ENCODE data around the gene DGLUCY. TPM values are rescaled to one million over a fixed set of nuclear protein-coding genes. Genes with fewer than 3 reads are reported as not detected.

DGLUCY gene
- total RNA-seq, 1 experiment from 2014 or later, result 67.0 TPM

- intact Hi-C loops (cut with micrococcal nuclease), result no loop called here
- Histone ChIP-seq H3K27me3 (ENCODE audit: insufficient read depth, low read length) (no peaks in the 10 kb centered on the region), H3K9ac (ENCODE audit: low read length) (no peak overlapping the region), H3K4me1 (ENCODE audit: control insufficient read depth in 1 of 2, insufficient read depth in 2 of 2, low read length in 2 of 2) (peaks cover 4 to 30% of the 10 kb centered on the region in 2 experiments; a peak in 3 of 4 replicates), H3K9me3 (ENCODE audit: control insufficient read depth in 1 of 2, insufficient read depth in 1 of 2, low read depth in 1 of 2, low read length in 2 of 2) (no peaks in the 10 kb centered on the region), H3K4me3 (replicated peaks in 1 of 2; ENCODE audit: low read depth in 1 of 2, low read length in 2 of 2) (no peak overlapping the region), H2AFZ (ENCODE audit: low read depth, low read length, poor library complexity, severe bottlenecking) (no peak overlapping the region), H3K9me2 (ENCODE audit: insufficient read depth) (no peaks in the 10 kb centered on the region), H3K27ac (ENCODE audit: low read depth, low read length) (no peak overlapping the region), H3K79me2 (ENCODE audit: insufficient read depth, low read length) (peaks cover 20% of the 10 kb centered on the region), H3K4me2 (ENCODE audit: low read length) (no peak overlapping the region), H3K36me3 (ENCODE audit: control insufficient read depth in 1 of 2, insufficient read depth in 2 of 2, low read length in 2 of 2) (peaks cover 0 to 6% of the 10 kb centered on the region in 2 experiments; a peak in 2 of 4 replicates), H4K20me1 (ENCODE audit: insufficient read depth) (no peaks in the 10 kb centered on the region)
- ChIA-PET CTCF (interaction anchor here (0.7 kb wide), 1 partner anchor 239 kb away, joined by 5 read pairs; no protein-coding TSS in a partner anchor), POLR2A (no interaction called here), RAD21 (ENCODE audit: low non-redundant PET in 1 of 2, low total read pairs in 2 of 2, uncharacterized antibody in 2 of 2, unreplicated experiment in 2 of 2) (no interaction called here)
- DNase-seq (ENCODE audit: low read depth, low spot score) (no peak), ATAC-seq (no peak)
- BruUV-seq (replicated peaks), result no TSS peak
- no peak for TF ChIP-seq POLR2A (IDR thresholded peaks at IDR 0.05; ENCODE audit: borderline replicate concordance, extremely low read depth, insufficient read depth, insufficient read length)
- no peak for TF ChIP-seq CTCF (IDR thresholded peaks at IDR 0.05 in 2 of 3, conservative IDR thresholded peaks at IDR 0.05 in 1 of 3; ENCODE audit: borderline replicate concordance in 1 of 3, insufficient read depth in 1 of 3, low read depth in 2 of 3, low read length in 2 of 3)
- no peak for TF ChIP-seq SRF (IDR thresholded peaks at IDR 0.05; ENCODE audit: low read depth)
- no peak for TF ChIP-seq YY1 (IDR thresholded peaks at IDR 0.05; ENCODE audit: extremely low read depth, insufficient replicate concordance, low read depth, low read length)
- TF ChIP-seq TCF7L2 (IDR thresholded peaks at IDR 0.05; ENCODE audit: borderline replicate concordance, extremely low read depth, insufficient read depth, insufficient read length), result no peak
- no peak for TF ChIP-seq POLR2AphosphoS5 (IDR thresholded peaks at IDR 0.05; ENCODE audit: low read depth, low read length)
Observed at GRCh38 chr14:91142214-91142668, 28.4 kb downstream of the DGLUCY start.

- ChIA-PET CTCF (no interaction called here), POLR2A (no interaction called here), RAD21 (ENCODE audit: low non-redundant PET in 1 of 2, low total read pairs in 2 of 2, uncharacterized antibody in 2 of 2, unreplicated experiment in 2 of 2) (no interaction called here)
- Histone ChIP-seq H2AFZ (ENCODE audit: low read depth, low read length, poor library complexity, severe bottlenecking) (no peak overlapping the region), H4K20me1 (ENCODE audit: insufficient read depth) (no peaks in the 10 kb centered on the region), H3K27me3 (ENCODE audit: insufficient read depth, low read length) (no peaks in the 10 kb centered on the region), H3K9me3 (ENCODE audit: control insufficient read depth in 1 of 2, insufficient read depth in 1 of 2, low read depth in 1 of 2, low read length in 2 of 2) (no peaks in the 10 kb centered on the region), H3K4me1 (ENCODE audit: control insufficient read depth in 1 of 2, insufficient read depth in 2 of 2, low read length in 2 of 2) (peaks cover 4 to 21% of the 10 kb centered on the region in 2 experiments; a peak in 3 of 4 replicates), H3K36me3 (ENCODE audit: control insufficient read depth in 1 of 2, insufficient read depth in 2 of 2, low read length in 2 of 2) (peaks cover 0 to 10% of the 10 kb centered on the region in 2 experiments; a peak in 2 of 4 replicates), H3K9me2 (ENCODE audit: insufficient read depth) (no peaks in the 10 kb centered on the region), H3K4me2 (ENCODE audit: low read length) (no peak overlapping the region), H3K4me3 (replicated peaks in 1 of 2; ENCODE audit: low read depth in 1 of 2, low read length in 2 of 2) (no peak overlapping the region), H3K79me2 (ENCODE audit: insufficient read depth, low read length) (peaks cover 13% of the 10 kb centered on the region; the same call in 1 of the 2 replicates), H3K27ac (ENCODE audit: low read depth, low read length) (no peak overlapping the region), H3K9ac (ENCODE audit: low read length) (no peak overlapping the region)
- ATAC-seq (no peak), DNase-seq (ENCODE audit: low read depth, low spot score) (no peak)
- intact Hi-C loops (cut with micrococcal nuclease), result no loop called here
- no TSS peak for BruUV-seq (replicated peaks)
- TF ChIP-seq CBX3 (IDR thresholded peaks at IDR 0.05; ENCODE audit: low read depth), result no peak
- TF ChIP-seq ZFX (IDR thresholded peaks at IDR 0.05), result no peak
- TF ChIP-seq EZH2phosphoT487 (IDR thresholded peaks at IDR 0.05; ENCODE audit: borderline replicate concordance), result no peak
- TF ChIP-seq CTCF (IDR thresholded peaks at IDR 0.05 in 2 of 3, conservative IDR thresholded peaks at IDR 0.05 in 1 of 3; ENCODE audit: borderline replicate concordance in 1 of 3, insufficient read depth in 1 of 3, low read depth in 2 of 3, low read length in 2 of 3), result no peak
- no peak for TF ChIP-seq YY1 (IDR thresholded peaks at IDR 0.05; ENCODE audit: extremely low read depth, insufficient replicate concordance, low read depth, low read length)
- no peak for TF ChIP-seq FOSL1 (IDR thresholded peaks at IDR 0.05; ENCODE audit: low read depth)
- TF ChIP-seq TCF7L2 (IDR thresholded peaks at IDR 0.05; ENCODE audit: borderline replicate concordance, extremely low read depth, insufficient read depth, insufficient read length), result no peak
- TF ChIP-seq RAD21 (IDR thresholded peaks at IDR 0.05; ENCODE audit: low read depth), result no peak
- no peak for TF ChIP-seq ELF1 (IDR thresholded peaks at IDR 0.05; ENCODE audit: borderline replicate concordance, low read depth)
- TF ChIP-seq ATF3 (IDR thresholded peaks at IDR 0.05), result no peak
Observed at GRCh38 chr14:91143862-91144261, 30.0 kb downstream of the DGLUCY start.
